Stimulated activated CD8-positive, alpha-beta memory T cell treated with anti-CD3 and anti-CD28 coated beads, Interleukin-7, amount 100 ng/mL, for 1 hour (primary cell): ENCODE measurements around the gene CRISPLD2.
"Not testable (repeated sequence)": the region's sequence is repeated elsewhere in the genome, so short reads cannot be mapped to it uniquely, and the experiment has no call there.

Experiments used
- DNase-seq, 2 donors: peaks; one replicate each; pipeline ENCODE4 v3.0.0-alpha.2; 2020; ENCODE audit warnings: low read depth in 2 of 2

The CRISPLD2 gene

DNA sequence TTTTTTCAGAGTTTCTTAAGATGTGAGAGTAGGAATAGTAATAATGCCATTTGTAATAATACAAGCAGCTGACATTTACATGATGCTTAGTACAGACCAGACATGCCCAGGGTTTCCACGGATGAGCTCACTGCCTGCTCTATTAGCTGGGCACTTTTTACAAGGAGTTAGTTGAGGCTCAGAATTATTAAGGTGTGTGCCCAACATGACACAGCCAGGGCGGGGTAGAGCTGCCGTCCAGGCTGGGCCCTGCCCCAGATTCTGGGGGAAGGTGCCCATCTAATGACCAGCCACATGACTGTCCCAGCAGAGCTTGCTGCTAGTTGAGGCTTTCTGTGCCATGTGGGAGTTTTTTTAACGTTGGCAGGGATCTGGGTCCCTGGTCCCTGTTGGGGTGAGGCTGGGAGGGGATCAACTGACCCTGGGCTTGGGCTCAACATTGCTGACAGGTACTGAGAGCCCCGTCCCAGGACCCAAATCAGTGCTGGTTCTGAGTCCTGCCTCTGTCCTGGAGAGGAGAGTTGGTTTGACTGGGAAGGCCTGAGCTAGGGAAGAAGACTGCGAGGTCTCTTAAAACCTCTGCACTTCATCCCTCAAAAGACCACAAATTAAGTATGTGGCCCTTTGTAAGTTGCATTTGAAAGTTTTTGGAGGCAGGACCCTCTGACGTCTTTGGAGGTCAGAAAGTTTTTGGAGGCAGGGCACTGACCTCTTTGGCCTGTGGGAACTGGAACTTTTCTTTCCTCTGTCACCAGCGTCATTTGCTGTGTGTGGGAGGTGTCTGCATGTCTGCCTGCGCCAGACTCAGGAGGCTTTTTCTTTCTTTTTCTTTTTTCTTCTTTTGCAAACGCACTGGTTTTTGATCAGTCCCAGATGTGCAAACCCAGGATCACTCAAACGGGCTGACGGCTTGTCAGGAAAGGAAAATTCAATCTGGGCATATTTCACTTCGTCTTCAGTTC is 2.2 kb downstream of the CRISPLD2 start:
- DNase-seq = no peak

DNA sequence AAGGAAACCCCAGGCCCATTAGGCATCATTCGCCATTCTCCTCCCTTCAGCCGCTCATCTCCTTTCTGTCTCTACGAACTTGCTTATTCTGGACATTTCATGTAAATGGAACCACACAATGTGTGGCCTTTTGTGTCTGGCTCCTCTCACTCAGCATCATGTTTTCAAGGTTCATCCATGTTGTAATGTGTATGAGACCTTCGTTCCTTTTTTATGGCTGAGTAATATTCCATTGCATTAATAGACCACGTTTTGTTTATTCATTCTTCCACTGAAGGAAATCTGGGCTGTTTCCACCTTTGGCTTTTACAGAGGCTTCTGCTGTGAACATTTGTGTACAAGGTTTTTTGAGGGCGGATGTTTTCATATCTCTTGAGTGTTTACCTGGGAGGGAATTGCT is 3.2 kb downstream of the CRISPLD2 start:
- DNase-seq = no peak

DNA sequence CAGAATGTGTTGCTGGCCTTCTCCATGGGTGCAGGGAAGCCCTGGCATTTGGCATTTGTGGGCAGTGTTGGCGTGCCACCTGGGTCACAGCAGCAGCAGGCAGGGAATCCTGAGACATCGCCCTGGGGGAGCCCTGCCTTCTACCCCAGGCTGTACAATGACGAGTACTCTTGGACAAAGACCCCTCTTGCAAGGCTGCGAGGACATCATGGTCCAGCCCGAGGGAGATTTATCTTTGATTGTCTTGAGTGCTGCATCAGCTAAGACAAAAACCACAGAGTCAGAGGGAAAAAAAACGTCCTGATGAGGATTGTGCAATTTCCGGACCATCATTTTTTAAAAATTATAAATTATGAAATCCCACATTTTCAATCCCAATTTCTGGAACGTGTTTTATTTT is 3.7 kb downstream of the CRISPLD2 start:
- DNase-seq = no peak

DNA sequence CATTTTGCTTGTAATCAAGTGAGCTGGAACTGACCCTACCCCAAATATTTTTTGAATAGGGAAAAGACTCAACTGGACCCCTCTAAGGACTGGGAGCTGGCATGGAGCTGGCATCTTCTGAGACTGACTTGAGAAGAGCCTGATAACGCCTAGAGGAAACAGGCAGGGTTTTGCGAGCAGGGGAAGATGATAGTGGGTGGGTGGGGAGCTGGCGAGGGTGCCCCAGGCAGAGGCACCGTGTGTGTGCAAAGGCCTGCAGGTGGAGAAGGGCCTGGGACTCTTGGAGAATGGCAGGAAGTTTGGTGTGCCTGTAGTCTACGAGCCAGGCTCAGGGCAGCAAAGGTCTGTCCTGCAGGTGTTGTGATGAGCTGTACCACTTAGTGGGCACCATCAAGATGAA is 4.1 kb downstream of the CRISPLD2 start:
- DNase-seq = no peak

DNA sequence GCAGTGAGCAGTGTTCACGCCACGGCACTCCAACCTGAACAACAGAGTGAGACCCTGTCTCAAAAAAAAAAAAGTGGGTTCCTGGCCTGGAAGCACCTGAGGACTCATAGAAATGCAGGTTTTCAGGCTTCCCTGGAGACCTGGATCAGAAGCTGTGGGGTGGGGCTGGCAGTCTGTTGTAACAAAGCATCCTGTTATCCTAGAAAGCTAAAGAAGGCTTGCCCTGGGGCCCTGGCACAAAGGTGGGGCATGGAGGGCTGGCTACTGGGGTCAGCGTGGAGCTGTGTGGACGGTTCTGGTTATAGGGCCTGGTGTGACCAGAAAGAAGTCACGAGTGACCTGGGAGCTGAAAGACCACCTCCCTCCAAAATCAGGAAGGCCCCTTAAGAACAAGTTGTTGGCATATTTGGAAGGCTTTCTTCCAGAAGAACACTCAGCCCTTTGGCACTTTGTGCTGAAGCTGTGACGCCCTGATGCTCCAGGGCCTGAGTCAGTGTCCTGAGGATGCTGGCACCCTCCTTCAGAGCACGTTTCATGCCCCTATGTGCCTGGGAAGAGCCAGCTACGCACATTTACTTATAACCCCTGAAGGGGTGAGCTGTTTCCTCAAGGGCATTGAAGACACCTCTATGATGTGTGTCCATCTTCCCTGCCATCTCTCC is 6.2 kb downstream of the CRISPLD2 start:
- DNase-seq = no peak

DNA sequence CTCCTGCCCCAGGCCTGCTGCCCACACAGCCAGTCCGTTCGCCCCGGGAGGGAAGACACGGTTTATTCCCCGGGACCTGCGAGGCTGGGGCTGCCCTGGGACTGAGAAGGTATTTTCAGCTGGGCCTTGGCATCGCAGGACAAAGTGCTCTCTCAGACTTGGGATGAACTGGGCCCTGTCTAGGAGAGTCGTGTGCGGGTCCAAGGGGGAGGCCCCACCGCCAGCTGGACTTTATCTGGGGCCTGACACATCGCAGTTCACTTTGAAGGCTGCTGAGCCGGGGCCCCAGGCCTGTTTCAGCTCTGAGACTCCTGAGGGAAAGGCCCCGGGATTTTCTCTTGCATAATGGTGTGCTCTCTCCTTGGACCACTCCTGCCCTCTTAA is 6.8 kb downstream of the CRISPLD2 start:
- DNase-seq = no peak

GRCh38 chr16:84827131-84827574 is 7.4 kb downstream of the CRISPLD2 start:
- DNase-seq = no peak

DNA sequence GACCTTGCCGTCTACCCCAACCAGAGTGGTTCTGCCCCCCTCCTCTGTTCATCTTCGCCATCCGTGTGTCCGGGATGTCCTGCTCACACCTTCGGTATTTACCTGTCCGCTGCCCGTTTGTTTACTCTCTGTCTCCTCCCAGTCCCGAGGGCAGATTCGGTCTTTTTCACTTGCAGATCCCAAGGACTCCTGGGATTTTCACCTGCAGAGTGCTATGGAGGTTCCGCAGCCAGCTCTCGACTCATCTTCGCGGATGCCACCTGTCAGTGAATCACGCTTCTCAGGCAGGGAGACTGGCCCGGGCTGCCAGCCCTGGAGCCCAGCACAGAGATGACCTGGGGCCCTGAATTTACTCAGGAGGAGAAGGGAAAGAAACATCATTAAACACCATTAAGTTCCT is 8.1 kb downstream of the CRISPLD2 start:
- no peak for DNase-seq

- DNase-seq = no peak
These were observed 8.5 kb downstream of the CRISPLD2 start for GRCh38 chr16:84828322-84828721.

GRCh38 chr16:84829168-84829965 is 9.6 kb downstream of the CRISPLD2 start:
- no peak for DNase-seq

DNA sequence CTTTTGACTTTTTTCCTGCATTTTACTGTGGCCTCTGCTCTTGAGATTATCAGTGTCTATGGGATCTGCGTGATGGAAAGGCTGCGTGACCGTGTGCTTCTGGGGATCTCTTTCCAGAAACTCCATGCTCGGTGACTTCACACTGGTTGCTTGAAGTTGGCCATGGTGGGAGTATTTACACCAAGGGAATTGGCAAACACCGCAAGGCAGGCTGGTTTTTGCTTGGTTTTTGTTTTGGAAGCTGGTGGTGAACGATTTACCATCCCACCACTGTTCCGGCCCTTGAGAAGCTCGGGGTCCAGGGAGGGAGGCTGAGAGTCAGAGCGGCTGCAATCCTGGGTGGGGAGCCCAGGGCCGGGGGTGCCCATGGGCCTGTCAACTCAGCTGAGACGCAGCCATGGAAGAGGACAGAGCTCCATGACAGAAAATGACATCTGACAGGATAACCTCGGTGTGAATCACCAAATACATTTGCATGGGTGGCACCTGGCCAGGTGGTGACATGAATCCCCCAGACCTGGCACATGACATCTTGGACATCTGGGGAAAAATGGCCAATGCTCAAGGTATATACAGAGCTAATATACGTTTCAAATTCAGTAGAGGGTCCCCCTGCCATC is 11.1 kb downstream of the CRISPLD2 start:
- DNase-seq = no peak

DNA sequence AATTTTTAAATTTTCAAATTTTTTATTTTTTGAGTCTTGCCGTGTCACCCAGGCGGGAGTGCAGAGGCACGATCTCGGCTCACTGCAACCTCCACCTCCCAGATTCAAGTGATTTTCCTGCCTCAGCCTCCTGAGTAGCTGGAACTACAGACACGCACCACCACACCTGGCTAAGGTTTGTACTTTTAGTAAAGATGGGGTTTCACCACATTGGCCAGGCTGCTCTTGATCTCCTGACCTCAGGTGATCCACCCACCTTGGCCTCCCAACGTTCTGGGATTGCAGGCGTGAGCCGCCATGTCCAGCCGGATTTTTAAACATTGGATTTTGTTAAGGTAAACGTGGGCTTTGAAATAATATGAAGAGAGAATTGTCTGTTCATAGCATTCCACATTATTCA is 11.9 kb downstream of the CRISPLD2 start:
- DNase-seq = not testable (repeated sequence)

DNA sequence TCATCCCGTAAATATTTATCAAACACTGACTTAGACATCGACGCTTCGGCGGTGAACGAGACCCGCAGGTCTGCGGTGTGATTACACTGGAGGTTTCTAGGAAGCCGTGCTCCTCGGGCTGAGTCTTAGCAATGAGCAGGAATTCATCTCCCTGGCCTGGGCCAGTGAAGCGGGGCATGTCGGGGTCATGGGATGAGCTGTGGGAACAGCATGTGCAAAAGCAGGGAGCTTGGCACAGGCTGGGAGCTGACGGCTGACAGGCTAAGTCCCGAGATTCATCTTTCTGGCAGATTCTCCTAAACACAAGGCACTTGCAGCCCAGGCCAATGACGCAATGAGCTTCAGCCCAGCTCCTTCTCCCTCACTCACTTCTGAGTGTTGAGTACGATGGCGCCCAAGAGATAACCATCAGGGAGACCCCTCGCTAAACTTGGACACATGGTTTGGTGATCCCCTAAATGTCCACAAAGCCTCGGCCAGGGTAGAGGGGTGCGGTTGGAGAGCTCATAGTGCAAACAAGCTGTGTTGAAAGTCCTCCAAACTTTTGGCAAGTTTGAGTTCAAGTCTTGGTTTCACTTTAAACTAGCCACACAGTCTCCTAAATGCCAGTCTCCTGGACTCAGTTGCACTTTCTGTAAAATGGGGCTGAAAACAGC is 12.8 kb downstream of the CRISPLD2 start:
- no peak for DNase-seq

- DNase-seq = no peak
These were observed 13.3 kb downstream of the CRISPLD2 start for GRCh38 chr16:84833144-84833500.

DNA sequence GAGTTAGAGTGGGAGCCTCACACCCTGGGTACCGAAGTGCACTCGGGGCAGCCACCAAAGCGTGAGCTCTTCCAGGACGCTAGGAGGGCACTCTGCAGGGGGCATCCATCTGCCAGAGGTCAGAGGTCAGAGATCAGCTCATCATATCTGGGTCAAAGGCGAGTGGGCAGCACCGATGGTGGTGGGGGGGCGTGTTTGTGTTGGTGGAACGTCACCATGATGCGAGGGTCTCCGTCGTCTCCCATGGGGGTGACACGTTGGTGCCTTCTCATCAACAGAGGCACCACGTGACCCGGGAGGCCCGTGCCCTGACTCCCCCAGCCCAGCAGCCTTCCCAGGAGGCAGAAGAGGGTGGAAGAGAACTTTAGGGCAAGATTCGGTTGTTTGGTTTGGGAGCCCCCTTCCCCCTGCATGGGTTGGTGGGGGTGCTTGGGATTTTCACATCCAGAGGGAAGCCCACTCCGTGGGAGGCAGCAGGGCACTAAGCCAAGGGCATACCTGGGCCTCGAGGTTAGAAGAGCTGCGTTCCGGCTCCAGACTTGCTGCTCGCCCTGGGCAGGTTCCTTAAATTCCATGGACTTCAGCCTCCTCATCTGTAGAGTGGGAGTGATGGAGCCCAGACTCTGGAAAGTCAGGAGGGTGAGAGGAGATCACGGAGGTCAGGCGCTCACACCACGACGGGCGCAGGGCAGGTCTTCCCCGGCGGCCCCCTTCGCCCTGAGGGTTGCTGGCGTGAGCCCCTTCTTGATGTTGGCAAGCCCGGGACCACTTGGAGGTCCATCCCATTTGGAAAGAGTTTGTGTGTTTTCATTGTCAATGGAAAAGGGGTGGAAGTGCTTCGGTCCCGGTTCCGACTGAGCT is 14.0 kb downstream of the CRISPLD2 start:
- DNase-seq = no peak

DNA sequence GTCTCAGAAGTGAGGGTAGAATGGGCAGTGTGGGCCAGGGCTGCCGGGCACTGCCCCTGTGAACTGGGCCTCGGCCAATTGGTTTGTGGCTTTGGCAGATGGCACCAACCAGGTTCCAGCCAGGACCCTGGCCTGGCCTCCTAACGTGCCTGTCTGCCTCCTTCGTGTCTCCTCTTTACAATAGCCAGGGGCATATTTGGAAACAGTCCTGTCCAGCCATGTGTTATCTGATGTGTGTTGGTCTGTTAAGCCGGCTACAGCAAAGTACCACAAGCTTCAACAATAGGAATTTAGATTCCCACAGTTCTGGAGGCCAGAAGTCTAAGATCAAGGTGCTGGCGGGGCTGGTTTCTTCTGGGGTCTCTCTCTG is 14.6 kb downstream of the CRISPLD2 start:
- no peak for DNase-seq

GRCh38 chr16:84836234-84836647 is 16.5 kb downstream of the CRISPLD2 start:
- DNase-seq = no peak

DNA sequence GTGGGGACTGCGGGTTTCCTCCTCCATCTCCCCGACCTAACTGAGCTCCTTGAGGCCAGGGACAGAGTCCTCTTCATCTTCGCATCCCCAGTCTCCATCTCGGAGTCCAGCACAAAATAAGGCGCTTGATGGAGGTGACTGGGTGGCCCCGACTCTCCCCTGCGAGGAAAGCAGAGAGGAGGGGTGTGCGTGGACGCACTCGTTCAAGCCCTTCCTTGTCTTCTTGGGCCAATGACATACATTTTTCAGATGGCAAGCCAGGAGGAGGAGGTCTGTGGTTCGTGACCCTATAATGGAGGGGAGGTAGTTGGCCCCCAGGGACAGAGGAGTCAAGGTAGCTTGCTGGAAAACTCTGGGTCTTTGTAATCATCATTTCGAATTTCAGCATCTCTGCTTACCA is 17.2 kb downstream of the CRISPLD2 start:
- DNase-seq = no peak

DNA sequence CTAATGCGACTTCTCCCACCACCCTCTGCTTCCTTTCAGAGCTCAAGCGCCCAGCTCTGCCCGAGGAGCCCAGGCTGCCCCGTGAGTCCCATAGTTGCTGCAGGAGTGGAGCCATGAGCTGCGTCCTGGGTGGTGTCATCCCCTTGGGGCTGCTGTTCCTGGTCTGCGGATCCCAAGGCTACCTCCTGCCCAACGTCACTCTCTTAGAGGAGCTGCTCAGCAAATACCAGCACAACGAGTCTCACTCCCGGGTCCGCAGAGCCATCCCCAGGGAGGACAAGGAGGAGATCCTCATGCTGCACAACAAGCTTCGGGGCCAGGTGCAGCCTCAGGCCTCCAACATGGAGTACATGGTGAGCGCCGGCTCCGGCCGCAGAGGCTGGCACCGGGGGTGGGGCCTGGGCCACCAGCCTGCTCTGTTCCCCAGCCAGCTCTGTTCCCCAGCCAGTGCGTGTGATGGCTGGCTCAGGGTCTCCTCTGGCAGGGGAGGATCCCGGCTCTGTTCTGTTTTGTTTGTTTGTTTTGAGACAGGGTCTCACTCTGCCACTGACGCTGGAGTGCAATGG is 18.7 kb downstream of the CRISPLD2 start:
- no peak for DNase-seq

DNA sequence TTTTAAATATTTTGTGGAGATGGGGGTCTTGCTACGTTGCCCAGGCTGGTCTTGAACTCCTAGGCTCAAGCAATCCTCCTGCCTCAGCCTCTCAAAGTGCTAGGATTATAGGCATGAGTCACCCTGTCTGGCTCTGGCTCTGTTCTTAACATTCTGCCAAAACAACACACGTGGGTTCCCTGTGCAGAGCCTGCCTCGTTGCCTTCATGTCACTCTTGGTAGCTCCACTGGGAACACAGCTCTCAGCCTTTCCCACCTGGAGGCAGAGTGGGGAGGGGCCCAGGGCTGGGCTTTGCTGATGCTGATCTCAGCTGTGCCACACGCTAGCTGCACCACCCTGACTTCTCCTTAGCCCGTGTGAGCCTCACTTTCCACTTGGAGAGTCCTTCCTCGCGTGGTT is 19.3 kb downstream of the CRISPLD2 start:
- DNase-seq = no peak
